GM23338 (cell line): ENCODE measurements around the gene SCN9A.

Source experiments
- EZH2 ChIP-seq: fragments of 200-600 bp; sonication (generic); IDR thresholded peaks from one replicate; pipeline ENCODE4 v1.8.0; 2017; ENCODE audit warnings: antibody characterized with exemption, mild to moderate bottlenecking, low read depth; ENCODE audit not compliant: unreplicated experiment
- EZH2phosphoT487 ChIP-seq: fragments of 200-600 bp; sonication (generic); IDR thresholded peaks from one replicate; pipeline ENCODE4 v1.8.1; 2018; ENCODE audit warnings: antibody characterized with exemption; ENCODE audit not compliant: unreplicated experiment
- TF ChIP-seq, protein P1 (sequence below), 2 experiments: fragments of 200-600 bp in 1 of 2; sonication (generic) in 1 of 2; conservative IDR thresholded peaks; 2 replicates each; pipeline versions ENCODE4 v1.5.1 to v1.6.1; 2016 to 2017; ENCODE audit warnings: antibody characterized with exemption in 2 of 2, low read depth in 2 of 2, mild to moderate bottlenecking in 2 of 2, moderate library complexity in 1 of 2
- TF ChIP-seq, protein P2 (sequence below): IDR thresholded peaks from one replicate; pipeline ENCODE4 v1.6.1; 2018; ENCODE audit warnings: antibody characterized with exemption; ENCODE audit not compliant: unreplicated experiment

DNA sequence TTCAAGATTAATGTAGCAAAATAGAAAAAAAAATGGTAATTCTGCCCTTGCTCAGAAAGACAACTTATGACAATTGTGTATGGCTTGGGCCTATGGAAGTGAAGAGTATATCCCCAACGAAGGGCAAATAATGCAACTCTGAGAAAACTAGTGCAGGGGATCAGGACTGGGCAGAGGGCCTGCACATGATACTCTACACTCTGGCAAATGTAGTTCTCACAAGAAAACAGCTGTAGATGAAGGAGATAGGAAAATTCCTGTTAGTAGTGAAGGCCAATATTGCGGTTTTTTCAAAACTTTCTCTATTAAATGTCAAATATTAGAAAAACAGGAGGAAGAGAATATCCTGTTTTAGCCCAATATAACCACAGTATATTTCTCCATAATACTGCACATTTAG, 77.8 kb downstream of the SCN9A start:
- TF ChIP-seq, protein P1, sequence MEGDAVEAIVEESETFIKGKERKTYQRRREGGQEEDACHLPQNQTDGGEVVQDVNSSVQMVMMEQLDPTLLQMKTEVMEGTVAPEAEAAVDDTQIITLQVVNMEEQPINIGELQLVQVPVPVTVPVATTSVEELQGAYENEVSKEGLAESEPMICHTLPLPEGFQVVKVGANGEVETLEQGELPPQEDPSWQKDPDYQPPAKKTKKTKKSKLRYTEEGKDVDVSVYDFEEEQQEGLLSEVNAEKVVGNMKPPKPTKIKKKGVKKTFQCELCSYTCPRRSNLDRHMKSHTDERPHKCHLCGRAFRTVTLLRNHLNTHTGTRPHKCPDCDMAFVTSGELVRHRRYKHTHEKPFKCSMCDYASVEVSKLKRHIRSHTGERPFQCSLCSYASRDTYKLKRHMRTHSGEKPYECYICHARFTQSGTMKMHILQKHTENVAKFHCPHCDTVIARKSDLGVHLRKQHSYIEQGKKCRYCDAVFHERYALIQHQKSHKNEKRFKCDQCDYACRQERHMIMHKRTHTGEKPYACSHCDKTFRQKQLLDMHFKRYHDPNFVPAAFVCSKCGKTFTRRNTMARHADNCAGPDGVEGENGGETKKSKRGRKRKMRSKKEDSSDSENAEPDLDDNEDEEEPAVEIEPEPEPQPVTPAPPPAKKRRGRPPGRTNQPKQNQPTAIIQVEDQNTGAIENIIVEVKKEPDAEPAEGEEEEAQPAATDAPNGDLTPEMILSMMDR (conservative IDR thresholded peaks at IDR 0.05; ENCODE audit: low read depth in 2 of 2) = no peak
- TF ChIP-seq EZH2phosphoT487 = no peak
- TF ChIP-seq EZH2 = no peak
- TF ChIP-seq, protein P2, sequence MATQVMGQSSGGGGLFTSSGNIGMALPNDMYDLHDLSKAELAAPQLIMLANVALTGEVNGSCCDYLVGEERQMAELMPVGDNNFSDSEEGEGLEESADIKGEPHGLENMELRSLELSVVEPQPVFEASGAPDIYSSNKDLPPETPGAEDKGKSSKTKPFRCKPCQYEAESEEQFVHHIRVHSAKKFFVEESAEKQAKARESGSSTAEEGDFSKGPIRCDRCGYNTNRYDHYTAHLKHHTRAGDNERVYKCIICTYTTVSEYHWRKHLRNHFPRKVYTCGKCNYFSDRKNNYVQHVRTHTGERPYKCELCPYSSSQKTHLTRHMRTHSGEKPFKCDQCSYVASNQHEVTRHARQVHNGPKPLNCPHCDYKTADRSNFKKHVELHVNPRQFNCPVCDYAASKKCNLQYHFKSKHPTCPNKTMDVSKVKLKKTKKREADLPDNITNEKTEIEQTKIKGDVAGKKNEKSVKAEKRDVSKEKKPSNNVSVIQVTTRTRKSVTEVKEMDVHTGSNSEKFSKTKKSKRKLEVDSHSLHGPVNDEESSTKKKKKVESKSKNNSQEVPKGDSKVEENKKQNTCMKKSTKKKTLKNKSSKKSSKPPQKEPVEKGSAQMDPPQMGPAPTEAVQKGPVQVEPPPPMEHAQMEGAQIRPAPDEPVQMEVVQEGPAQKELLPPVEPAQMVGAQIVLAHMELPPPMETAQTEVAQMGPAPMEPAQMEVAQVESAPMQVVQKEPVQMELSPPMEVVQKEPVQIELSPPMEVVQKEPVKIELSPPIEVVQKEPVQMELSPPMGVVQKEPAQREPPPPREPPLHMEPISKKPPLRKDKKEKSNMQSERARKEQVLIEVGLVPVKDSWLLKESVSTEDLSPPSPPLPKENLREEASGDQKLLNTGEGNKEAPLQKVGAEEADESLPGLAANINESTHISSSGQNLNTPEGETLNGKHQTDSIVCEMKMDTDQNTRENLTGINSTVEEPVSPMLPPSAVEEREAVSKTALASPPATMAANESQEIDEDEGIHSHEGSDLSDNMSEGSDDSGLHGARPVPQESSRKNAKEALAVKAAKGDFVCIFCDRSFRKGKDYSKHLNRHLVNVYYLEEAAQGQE = no peak
